SK-N-SH (cell line): Measurements from ENCODE around the gene PDE4D. TPM values are rescaled to one million over a fixed set of nuclear protein-coding genes. Genes with fewer than 3 reads are reported as not detected.

Experiments used
- CTCF ChIA-PET: fragments of 300-600, 350-600 bp; formaldehyde crosslinking; extraction: SDS; loops from one replicate; lab custom pipeline; 2021; lab: Yijun Ruan, JAX
- POLR2A ChIA-PET: fragments of 350-600 bp; sonication (Branson Sonifier 250); formaldehyde crosslinking; extraction: SDS; loops from one replicate; lab custom pipeline; 2020; ENCODE audit warnings: antibody characterized with exemption, inconsistent platforms; lab: Yijun Ruan, JAX
- DNase-seq: peaks from one replicate; pipeline ENCODE4 v3.0.0; 2012
- H2AFZ ChIP-seq: fragments of 200-600 bp; sonication (generic); 2 replicates; pipeline ENCODE4 v1.8.1; 2016; ENCODE audit warnings: antibody characterized with exemption, mild to moderate bottlenecking, low read depth
- H3F3A ChIP-seq: fragments of 200-600 bp; sonication (generic); replicated peaks from 2 replicates; pipeline ENCODE3; 2016; ENCODE audit warnings: antibody characterized with exemption, mild to moderate bottlenecking; ENCODE audit not compliant: insufficient read depth
- H3K27ac ChIP-seq, 2 experiments: fragments of 200-500 bp in 1 of 2; fragments of 200-600 bp in 1 of 2; sonication (Bioruptor generic) in 1 of 2; sonication (generic), shearing (Covaris generic) in 1 of 2; 2 replicates each; pipeline versions ENCODE4 v1.5.1 to v1.6.1; 2014 to 2016; ENCODE audit warnings: low read depth in 2 of 2, inconsistent platforms in 1 of 2, low read length in 1 of 2, mild to moderate bottlenecking in 1 of 2, mixed read lengths in 1 of 2
- H3K27me3 ChIP-seq: fragments of 200-600 bp; sonication (generic), shearing (Covaris generic); 2 replicates; pipeline ENCODE4 v1.6.1; 2016; ENCODE audit warnings: mixed run types; ENCODE audit not compliant: insufficient read depth
- H3K36me3 ChIP-seq, 2 experiments: fragments of 200-500 bp in 1 of 2; fragments of 200-600 bp in 1 of 2; sonication (Bioruptor generic) in 1 of 2; sonication (generic) in 1 of 2; replicated peaks in 1 of 2; 2 replicates each; pipeline versions ENCODE3 to v1.5.1; 2014 to 2016; ENCODE audit warnings: low read length in 1 of 2, mild to moderate bottlenecking in 1 of 2; ENCODE audit not compliant: insufficient read depth in 2 of 2, control insufficient read depth in 1 of 2
- H3K4me1 ChIP-seq, 2 experiments: fragments of 200-500 bp in 1 of 2; fragments of 200-600 bp in 1 of 2; sonication (Bioruptor generic) in 1 of 2; sonication (generic), shearing (Covaris generic) in 1 of 2; 2 replicates each; pipeline versions ENCODE4 v1.5.1 to v1.6.1; 2014 to 2016; ENCODE audit warnings: low read depth in 1 of 2, low read length in 1 of 2, mixed run types in 1 of 2; ENCODE audit not compliant: insufficient read depth in 2 of 2, control insufficient read depth in 1 of 2
- H3K4me2 ChIP-seq: fragments of 200-600 bp; sonication (generic), shearing (Covaris generic); 2 replicates; pipeline ENCODE4 v1.6.1; 2017; ENCODE audit warnings: mixed run types
- H3K4me3 ChIP-seq, 2 experiments: fragments of 200-500 bp in 1 of 2; fragments of 200-600 bp in 1 of 2; sonication (Bioruptor generic) in 1 of 2; sonication (generic), shearing (Covaris generic) in 1 of 2; 2 replicates each; pipeline versions ENCODE4 v1.5.1 to v1.8.1; 2014 to 2016; ENCODE audit warnings: low read depth in 2 of 2, inconsistent platforms in 1 of 2, low read length in 1 of 2, mild to moderate bottlenecking in 1 of 2, mixed read lengths in 1 of 2, moderate library complexity in 1 of 2
- H3K79me2 ChIP-seq: fragments of 200-600 bp; sonication (generic); 2 replicates; pipeline ENCODE4 v1.8.1; 2017; ENCODE audit warnings: mild to moderate bottlenecking; ENCODE audit not compliant: insufficient read depth
- H3K9ac ChIP-seq: fragments of 200-600 bp; sonication (generic); 2 replicates; pipeline ENCODE4 v1.6.1; 2017; ENCODE audit warnings: mixed run types
- H3K9me2 ChIP-seq: fragments of 200-600 bp; sonication (generic); 2 replicates; pipeline ENCODE4 v1.6.1; 2017; ENCODE audit warnings: mixed run types
- H3K9me3 ChIP-seq: fragments of 200-600 bp; sonication (generic); 2 replicates; pipeline ENCODE4 v1.6.1; 2017; ENCODE audit warnings: mixed run types, mild to moderate bottlenecking, moderate library complexity
- H4K20me1 ChIP-seq: fragments of 200-600 bp; sonication (generic); 2 replicates; pipeline ENCODE4 v1.6.1; 2017; ENCODE audit warnings: mild to moderate bottlenecking, mixed run types; ENCODE audit not compliant: insufficient read depth
- EP300 ChIP-seq, 2 experiments: IDR thresholded peaks; 2 replicates each; pipeline versions ENCODE4 v1.4.0 to v1.6.1; 2012; ENCODE audit warnings: borderline replicate concordance in 1 of 2, low read depth in 1 of 2, low read length in 1 of 2
- FOSL2 ChIP-seq: IDR thresholded peaks from 2 replicates; pipeline ENCODE4 v1.4.0; 2012; ENCODE audit warnings: low read depth, mild to moderate bottlenecking, moderate library complexity, borderline replicate concordance
- GABPA ChIP-seq: IDR thresholded peaks from 2 replicates; pipeline ENCODE4 v1.4.0; 2012; ENCODE audit warnings: low read depth, mild to moderate bottlenecking
- JUND ChIP-seq: IDR thresholded peaks from 2 replicates; pipeline ENCODE4 v1.4.0; 2012
- MEF2A ChIP-seq: IDR thresholded peaks from 2 replicates; pipeline ENCODE4 v1.4.0; 2012; ENCODE audit warnings: low read depth, borderline replicate concordance
- NFIC ChIP-seq: IDR thresholded peaks from 2 replicates; pipeline ENCODE4 v1.4.0; 2012; ENCODE audit warnings: borderline replicate concordance
- POLR2AphosphoS5 ChIP-seq: IDR thresholded peaks from 2 replicates; pipeline ENCODE4 v1.6.1; 2012; ENCODE audit warnings: low read depth, low read length
- RAD21 ChIP-seq: IDR thresholded peaks from 2 replicates; pipeline ENCODE4 v1.6.1; 2012; ENCODE audit warnings: mild to moderate bottlenecking, low read length
- RCOR1 ChIP-seq: fragments of 150-350 bp; IDR thresholded peaks from 2 replicates; pipeline ENCODE4 v1.6.1; 2017; ENCODE audit warnings: antibody characterized with exemption, low read length
- RXRA ChIP-seq: IDR thresholded peaks from 2 replicates; pipeline ENCODE4 v1.4.0; 2012; ENCODE audit warnings: low read depth, mild to moderate bottlenecking, borderline replicate concordance
- SMC3 ChIP-seq: IDR thresholded peaks from 2 replicates; pipeline ENCODE4 v1.6.1; 2012; ENCODE audit warnings: low read depth, low read length, improper control_type of control experiment
- TAF1 ChIP-seq: IDR thresholded peaks from 2 replicates; pipeline ENCODE4 v1.6.1; 2012; ENCODE audit warnings: low read depth, mild to moderate bottlenecking, low read length, moderate library complexity, borderline replicate concordance
- TCF12 ChIP-seq: IDR thresholded peaks from 2 replicates; pipeline ENCODE4 v1.4.0; 2012
- WGBS: methylation state at CpG from one replicate; pipeline ENCODE4 v1.1.6; 2017; ENCODE audit warnings: low lambda C conversion rate; 5-methylcytosine and 5-hydroxymethylcytosine counted together
- polyA plus RNA-seq, 3 experiments: library from polyadenylated mRNA; depleted of rRNA; stranded (reverse); fragments of >200 nt; gene quantifications; 2 replicates each; pipeline ENCODE4 v1.2.3, GENCODE V29; 2012
- TF ChIP-seq, protein P1 (sequence below): IDR thresholded peaks from 2 replicates; pipeline ENCODE4 v1.4.0; 2012; ENCODE audit warnings: low read depth
- TF ChIP-seq, protein P2 (sequence below): IDR thresholded peaks from 2 replicates; pipeline ENCODE4 v1.6.1; 2012; ENCODE audit warnings: mild to moderate bottlenecking, low read depth, low read length, moderate library complexity
- TF ChIP-seq, protein P3 (sequence below): fragments of 200-600 bp; sonication (generic); IDR thresholded peaks from 2 replicates; pipeline ENCODE4 v1.6.1; 2017; ENCODE audit warnings: antibody characterized with exemption, mild to moderate bottlenecking, moderate library complexity
- TF ChIP-seq, protein P4 (sequence below): fragments of 150-350 bp; IDR thresholded peaks from 2 replicates; pipeline ENCODE4 v1.6.1; 2017; ENCODE audit warnings: antibody characterized with exemption, low read length, low read depth, borderline replicate concordance

The PDE4D gene
- polyA plus RNA-seq, 1 of the 3 experiments (the other 2 are of a cell fraction) = 2.4 TPM

DNA sequence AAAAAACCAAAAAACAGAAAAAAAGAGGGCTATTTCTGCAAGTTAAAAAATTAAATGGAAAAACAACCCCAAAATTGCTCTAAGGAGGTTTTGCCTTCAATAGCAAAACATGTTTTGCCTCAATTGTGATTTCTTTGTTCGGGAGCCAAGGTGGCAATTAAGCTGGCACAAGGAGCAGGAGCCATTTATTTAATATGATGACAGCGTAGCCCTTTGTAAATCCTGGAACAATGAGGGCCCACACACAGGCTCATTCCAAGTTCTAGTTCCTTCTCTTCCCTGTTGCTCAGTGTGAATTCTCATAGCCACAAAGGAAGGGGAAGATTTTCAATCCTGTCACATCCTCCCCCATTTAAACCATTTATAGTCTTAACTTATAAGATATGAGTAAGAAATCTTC, 353.2 kb downstream of the PDE4D start:
- ChIA-PET POLR2A (no interaction called here), CTCF (no interaction called here)
- peak overlapping the region in 1 of 2 experiments; percentile 1; a peak in 1 of 4 replicates for H3K27ac ChIP-seq
- H3K4me2 ChIP-seq = no peak overlapping the region
- no peak for DNase-seq
- H4K20me1 ChIP-seq = no peaks in the 10 kb centered on the region
- H2AFZ ChIP-seq = no peak overlapping the region
- H3F3A ChIP-seq = no peaks in the 10 kb centered on the region
- no peaks in the 10 kb centered on the region for H3K9me3 ChIP-seq
- H3K9ac ChIP-seq = no peak overlapping the region
- no peaks in the 10 kb centered on the region for H3K27me3 ChIP-seq
- WGBS = 85% methylated on average over 2 of the region's 2 CpGs
- H3K36me3 ChIP-seq = no peaks in the 10 kb centered on the region
- no peak overlapping the region for H3K4me3 ChIP-seq
- H3K4me1 ChIP-seq = peaks cover 0 to 25% of the 10 kb centered on the region in 2 experiments; a peak in 2 of 4 replicates
- no peaks in the 10 kb centered on the region for H3K9me2 ChIP-seq
- no peaks in the 10 kb centered on the region for H3K79me2 ChIP-seq
- TF ChIP-seq RXRA (no peak), GABPA (no peak), NFIC (no peak), FOSL2 (no peak), RCOR1 (no peak)
- TF ChIP-seq, protein P1, sequence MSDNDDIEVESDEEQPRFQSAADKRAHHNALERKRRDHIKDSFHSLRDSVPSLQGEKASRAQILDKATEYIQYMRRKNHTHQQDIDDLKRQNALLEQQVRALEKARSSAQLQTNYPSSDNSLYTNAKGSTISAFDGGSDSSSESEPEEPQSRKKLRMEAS = no peak
- TF ChIP-seq, protein P2, sequence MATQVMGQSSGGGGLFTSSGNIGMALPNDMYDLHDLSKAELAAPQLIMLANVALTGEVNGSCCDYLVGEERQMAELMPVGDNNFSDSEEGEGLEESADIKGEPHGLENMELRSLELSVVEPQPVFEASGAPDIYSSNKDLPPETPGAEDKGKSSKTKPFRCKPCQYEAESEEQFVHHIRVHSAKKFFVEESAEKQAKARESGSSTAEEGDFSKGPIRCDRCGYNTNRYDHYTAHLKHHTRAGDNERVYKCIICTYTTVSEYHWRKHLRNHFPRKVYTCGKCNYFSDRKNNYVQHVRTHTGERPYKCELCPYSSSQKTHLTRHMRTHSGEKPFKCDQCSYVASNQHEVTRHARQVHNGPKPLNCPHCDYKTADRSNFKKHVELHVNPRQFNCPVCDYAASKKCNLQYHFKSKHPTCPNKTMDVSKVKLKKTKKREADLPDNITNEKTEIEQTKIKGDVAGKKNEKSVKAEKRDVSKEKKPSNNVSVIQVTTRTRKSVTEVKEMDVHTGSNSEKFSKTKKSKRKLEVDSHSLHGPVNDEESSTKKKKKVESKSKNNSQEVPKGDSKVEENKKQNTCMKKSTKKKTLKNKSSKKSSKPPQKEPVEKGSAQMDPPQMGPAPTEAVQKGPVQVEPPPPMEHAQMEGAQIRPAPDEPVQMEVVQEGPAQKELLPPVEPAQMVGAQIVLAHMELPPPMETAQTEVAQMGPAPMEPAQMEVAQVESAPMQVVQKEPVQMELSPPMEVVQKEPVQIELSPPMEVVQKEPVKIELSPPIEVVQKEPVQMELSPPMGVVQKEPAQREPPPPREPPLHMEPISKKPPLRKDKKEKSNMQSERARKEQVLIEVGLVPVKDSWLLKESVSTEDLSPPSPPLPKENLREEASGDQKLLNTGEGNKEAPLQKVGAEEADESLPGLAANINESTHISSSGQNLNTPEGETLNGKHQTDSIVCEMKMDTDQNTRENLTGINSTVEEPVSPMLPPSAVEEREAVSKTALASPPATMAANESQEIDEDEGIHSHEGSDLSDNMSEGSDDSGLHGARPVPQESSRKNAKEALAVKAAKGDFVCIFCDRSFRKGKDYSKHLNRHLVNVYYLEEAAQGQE = no peak
- TF ChIP-seq, protein P3, sequence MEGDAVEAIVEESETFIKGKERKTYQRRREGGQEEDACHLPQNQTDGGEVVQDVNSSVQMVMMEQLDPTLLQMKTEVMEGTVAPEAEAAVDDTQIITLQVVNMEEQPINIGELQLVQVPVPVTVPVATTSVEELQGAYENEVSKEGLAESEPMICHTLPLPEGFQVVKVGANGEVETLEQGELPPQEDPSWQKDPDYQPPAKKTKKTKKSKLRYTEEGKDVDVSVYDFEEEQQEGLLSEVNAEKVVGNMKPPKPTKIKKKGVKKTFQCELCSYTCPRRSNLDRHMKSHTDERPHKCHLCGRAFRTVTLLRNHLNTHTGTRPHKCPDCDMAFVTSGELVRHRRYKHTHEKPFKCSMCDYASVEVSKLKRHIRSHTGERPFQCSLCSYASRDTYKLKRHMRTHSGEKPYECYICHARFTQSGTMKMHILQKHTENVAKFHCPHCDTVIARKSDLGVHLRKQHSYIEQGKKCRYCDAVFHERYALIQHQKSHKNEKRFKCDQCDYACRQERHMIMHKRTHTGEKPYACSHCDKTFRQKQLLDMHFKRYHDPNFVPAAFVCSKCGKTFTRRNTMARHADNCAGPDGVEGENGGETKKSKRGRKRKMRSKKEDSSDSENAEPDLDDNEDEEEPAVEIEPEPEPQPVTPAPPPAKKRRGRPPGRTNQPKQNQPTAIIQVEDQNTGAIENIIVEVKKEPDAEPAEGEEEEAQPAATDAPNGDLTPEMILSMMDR = no peak

DNA sequence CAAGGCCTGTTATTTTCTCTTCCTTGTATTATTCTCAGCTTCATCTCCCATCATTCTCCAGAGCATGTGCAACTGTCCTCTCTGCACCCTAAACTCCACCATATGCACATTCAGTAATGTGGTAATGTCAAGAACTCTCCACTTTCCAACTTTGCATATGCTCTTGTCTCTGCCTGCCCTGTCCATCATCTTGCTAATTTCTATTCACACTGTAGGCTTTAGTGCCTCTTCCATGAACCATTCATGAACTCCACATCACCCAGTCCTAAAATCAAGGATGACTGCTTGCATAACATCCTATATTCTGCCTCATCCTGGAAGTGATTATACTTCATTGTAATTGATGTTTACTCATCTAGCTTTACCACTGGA, 354.8 kb downstream of the PDE4D start:
- Histone ChIP-seq H4K20me1 (no peaks in the 10 kb centered on the region), H3K9me3 (no peaks in the 10 kb centered on the region), H2AFZ (no peak overlapping the region), H3K36me3 (no peaks in the 10 kb centered on the region), H3K4me1 (peaks cover 0 to 16% of the 10 kb centered on the region in 2 experiments; a peak in 2 of 4 replicates), H3K4me2 (no peak overlapping the region), H3F3A (no peaks in the 10 kb centered on the region), H3K27me3 (no peaks in the 10 kb centered on the region), H3K27ac (no peak overlapping the region), H3K9me2 (no peaks in the 10 kb centered on the region), H3K9ac (no peak overlapping the region), H3K79me2 (no peaks in the 10 kb centered on the region), H3K4me3 (no peak overlapping the region)
- POLR2A ChIA-PET = no interaction called here
- no peak for TF ChIP-seq RCOR1
- no peak for TF ChIP-seq RAD21
- TF ChIP-seq NFIC = no peak
- TF ChIP-seq, protein P4, sequence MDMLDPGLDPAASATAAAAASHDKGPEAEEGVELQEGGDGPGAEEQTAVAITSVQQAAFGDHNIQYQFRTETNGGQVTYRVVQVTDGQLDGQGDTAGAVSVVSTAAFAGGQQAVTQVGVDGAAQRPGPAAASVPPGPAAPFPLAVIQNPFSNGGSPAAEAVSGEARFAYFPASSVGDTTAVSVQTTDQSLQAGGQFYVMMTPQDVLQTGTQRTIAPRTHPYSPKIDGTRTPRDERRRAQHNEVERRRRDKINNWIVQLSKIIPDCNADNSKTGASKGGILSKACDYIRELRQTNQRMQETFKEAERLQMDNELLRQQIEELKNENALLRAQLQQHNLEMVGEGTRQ = no peak
- TF ChIP-seq GABPA = no peak
- no peak for TF ChIP-seq SMC3
- no peak for TF ChIP-seq POLR2AphosphoS5
- no peak for TF ChIP-seq TAF1
- no peak for TF ChIP-seq EP300 (IDR thresholded peaks at IDR 0.05; ENCODE audit: borderline replicate concordance in 1 of 2, low read depth in 1 of 2, low read length in 1 of 2)
- TF ChIP-seq, protein P3 = no peak
- no peak for TF ChIP-seq MEF2A
- TF ChIP-seq JUND = no peak
- TF ChIP-seq TCF12 = no peak
- CTCF ChIA-PET = no interaction called here
- DNase-seq = no peak
